Loucy (cell line): ENCODE data around the gene STK33.

Experiments used
- H2AFZ ChIP-seq: fragments of 200-600 bp; sonication (generic); 2 replicates; pipeline ENCODE4 v1.6.0; 2016; ENCODE audit warnings: antibody characterized with exemption, mild to moderate bottlenecking, low read length, moderate library complexity
- H3F3A ChIP-seq: fragments of 200-600 bp; 2 replicates; pipeline ENCODE4 v1.6.0; 2016; ENCODE audit warnings: antibody characterized with exemption, low read depth, mild to moderate bottlenecking
- H3K27me3 ChIP-seq: fragments of 200-600 bp; sonication (generic); 2 replicates; pipeline ENCODE4 v1.6.1; 2014; ENCODE audit warnings: low read length, mild to moderate bottlenecking; ENCODE audit not compliant: insufficient read depth, poor library complexity, severe bottlenecking
- H3K36me3 ChIP-seq: fragments of 200-600 bp; sonication (generic); 2 replicates; pipeline ENCODE4 v1.6.1; 2016; ENCODE audit warnings: low read length; ENCODE audit not compliant: insufficient read depth
- H3K4me1 ChIP-seq: fragments of 200-600 bp; sonication (generic); 2 replicates; pipeline ENCODE4 v1.5.1; 2014; ENCODE audit warnings: low read length, mild to moderate bottlenecking; ENCODE audit not compliant: insufficient read depth, poor library complexity, severe bottlenecking
- H3K4me2 ChIP-seq: fragments of 200-600 bp; sonication (generic); 2 replicates; pipeline ENCODE4 v1.6.0; 2014; ENCODE audit warnings: antibody characterized with exemption, low read length, low read depth, mild to moderate bottlenecking; ENCODE audit not compliant: poor library complexity, severe bottlenecking
- H3K4me3 ChIP-seq: fragments of 200-600 bp; sonication (generic); 2 replicates; pipeline ENCODE4 v1.5.1; 2014; ENCODE audit warnings: low read length, mild to moderate bottlenecking, mixed read lengths; ENCODE audit not compliant: poor library complexity, severe bottlenecking
- H3K79me2 ChIP-seq: fragments of 200-600 bp; sonication (generic); 2 replicates; pipeline ENCODE4 v1.6.1; 2014; ENCODE audit warnings: low read length; ENCODE audit not compliant: insufficient read depth
- H3K9ac ChIP-seq: fragments of 200-600 bp; sonication (generic); 2 replicates; pipeline ENCODE4 v1.6.0; 2014; ENCODE audit warnings: mild to moderate bottlenecking, low read depth, low read length, moderate library complexity; ENCODE audit not compliant: poor library complexity, severe bottlenecking
- H3K9me2 ChIP-seq: fragments of 200-600 bp; sonication (generic); replicated peaks from 2 replicates; pipeline ENCODE4 v1.6.1; 2016; ENCODE audit warnings: low read depth, low read length, mixed read lengths
- H3K9me3 ChIP-seq: fragments of 200-600 bp; sonication (generic); 2 replicates; pipeline ENCODE4 v1.6.1; 2014; ENCODE audit warnings: mild to moderate bottlenecking, antibody characterized with exemption, low read length, low read depth; ENCODE audit not compliant: insufficient read depth
- H4K20me1 ChIP-seq: fragments of 200-600 bp; sonication (generic); 2 replicates; pipeline ENCODE4 v1.6.0; 2014; ENCODE audit warnings: antibody characterized with exemption, low read length, mild to moderate bottlenecking; ENCODE audit not compliant: insufficient read depth, poor library complexity, severe bottlenecking
- EZH2phosphoT487 ChIP-seq: fragments of 200-600 bp; IDR thresholded peaks from 2 replicates; pipeline ENCODE4 v1.6.1; 2018; ENCODE audit warnings: antibody characterized with exemption, mild to moderate bottlenecking, moderate library complexity, borderline replicate concordance
- TF ChIP-seq, protein P1 (sequence below): fragments of 200-600 bp; sonication (generic); conservative IDR thresholded peaks from 2 replicates; pipeline ENCODE4 v1.5.1; 2014; ENCODE audit warnings: mild to moderate bottlenecking, antibody characterized with exemption, low read length

Gene STK33

DNA sequence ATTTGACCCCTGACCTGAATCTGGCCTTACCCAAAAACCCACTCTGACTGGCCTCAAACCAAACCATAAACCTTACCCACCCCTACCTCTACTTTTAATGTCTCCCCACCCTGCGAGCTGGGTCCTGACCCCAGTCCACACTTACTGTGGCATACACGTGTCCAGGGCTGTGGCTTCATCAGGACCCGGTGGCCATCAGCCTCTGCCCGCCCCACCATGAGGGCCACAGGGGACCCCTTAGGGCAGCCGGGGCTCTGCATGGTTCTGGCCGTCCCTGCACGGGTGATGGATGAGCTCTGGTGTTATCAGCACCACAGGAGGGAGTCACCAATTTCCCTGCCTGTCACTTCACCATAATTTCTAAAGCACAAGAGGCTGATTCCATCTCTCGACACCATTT is 242.8 kb downstream of the STK33 start:
- Histone ChIP-seq H3K4me2 (no peak overlapping the region), H3K36me3 (no peaks in the 10 kb centered on the region), H3K9me3 (no peaks in the 10 kb centered on the region), H2AFZ (no peak overlapping the region), H3K4me1 (peaks cover 7% of the 10 kb centered on the region), H3K27me3 (no peaks in the 10 kb centered on the region), H3K4me3 (no peak overlapping the region), H3K9me2 (no peaks in the 10 kb centered on the region), H4K20me1 (no peaks in the 10 kb centered on the region), H3K79me2 (no peaks in the 10 kb centered on the region), H3K9ac (no peak overlapping the region), H3F3A (no peaks in the 10 kb centered on the region)
- TF ChIP-seq EZH2phosphoT487 = no peak
- TF ChIP-seq, protein P1, sequence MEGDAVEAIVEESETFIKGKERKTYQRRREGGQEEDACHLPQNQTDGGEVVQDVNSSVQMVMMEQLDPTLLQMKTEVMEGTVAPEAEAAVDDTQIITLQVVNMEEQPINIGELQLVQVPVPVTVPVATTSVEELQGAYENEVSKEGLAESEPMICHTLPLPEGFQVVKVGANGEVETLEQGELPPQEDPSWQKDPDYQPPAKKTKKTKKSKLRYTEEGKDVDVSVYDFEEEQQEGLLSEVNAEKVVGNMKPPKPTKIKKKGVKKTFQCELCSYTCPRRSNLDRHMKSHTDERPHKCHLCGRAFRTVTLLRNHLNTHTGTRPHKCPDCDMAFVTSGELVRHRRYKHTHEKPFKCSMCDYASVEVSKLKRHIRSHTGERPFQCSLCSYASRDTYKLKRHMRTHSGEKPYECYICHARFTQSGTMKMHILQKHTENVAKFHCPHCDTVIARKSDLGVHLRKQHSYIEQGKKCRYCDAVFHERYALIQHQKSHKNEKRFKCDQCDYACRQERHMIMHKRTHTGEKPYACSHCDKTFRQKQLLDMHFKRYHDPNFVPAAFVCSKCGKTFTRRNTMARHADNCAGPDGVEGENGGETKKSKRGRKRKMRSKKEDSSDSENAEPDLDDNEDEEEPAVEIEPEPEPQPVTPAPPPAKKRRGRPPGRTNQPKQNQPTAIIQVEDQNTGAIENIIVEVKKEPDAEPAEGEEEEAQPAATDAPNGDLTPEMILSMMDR = no peak

DNA sequence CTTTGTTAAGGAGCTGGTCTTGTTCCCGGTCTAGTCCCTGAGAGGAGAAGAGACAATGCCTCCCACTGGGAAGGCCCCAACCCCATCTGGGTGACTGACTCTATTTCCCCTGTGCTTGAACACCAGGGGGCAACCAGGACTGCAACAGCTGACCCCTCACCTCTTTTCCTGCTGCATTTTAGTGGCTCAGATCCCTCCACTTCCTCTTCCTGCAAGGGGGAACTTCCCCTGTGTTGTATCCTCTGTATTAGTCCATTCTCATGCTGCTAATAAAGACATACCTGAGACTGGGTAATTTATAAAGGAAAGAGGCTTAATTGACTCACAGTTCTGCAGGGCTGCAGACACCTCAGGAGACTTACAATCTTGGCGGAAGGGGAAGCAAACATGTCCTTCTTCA is 246.1 kb downstream of the STK33 start:
- Histone ChIP-seq H2AFZ (no peak overlapping the region), H3K4me1 (peaks cover 3% of the 10 kb centered on the region), H3K27me3 (no peaks in the 10 kb centered on the region), H3F3A (no peaks in the 10 kb centered on the region), H3K9ac (no peak overlapping the region), H3K36me3 (no peaks in the 10 kb centered on the region), H3K4me2 (no peak overlapping the region), H3K4me3 (no peak overlapping the region), H3K9me3 (no peaks in the 10 kb centered on the region), H3K79me2 (no peaks in the 10 kb centered on the region), H3K9me2 (no peaks in the 10 kb centered on the region), H4K20me1 (no peaks in the 10 kb centered on the region)
- no peak for TF ChIP-seq EZH2phosphoT487
- TF ChIP-seq, protein P1 = no peak

DNA sequence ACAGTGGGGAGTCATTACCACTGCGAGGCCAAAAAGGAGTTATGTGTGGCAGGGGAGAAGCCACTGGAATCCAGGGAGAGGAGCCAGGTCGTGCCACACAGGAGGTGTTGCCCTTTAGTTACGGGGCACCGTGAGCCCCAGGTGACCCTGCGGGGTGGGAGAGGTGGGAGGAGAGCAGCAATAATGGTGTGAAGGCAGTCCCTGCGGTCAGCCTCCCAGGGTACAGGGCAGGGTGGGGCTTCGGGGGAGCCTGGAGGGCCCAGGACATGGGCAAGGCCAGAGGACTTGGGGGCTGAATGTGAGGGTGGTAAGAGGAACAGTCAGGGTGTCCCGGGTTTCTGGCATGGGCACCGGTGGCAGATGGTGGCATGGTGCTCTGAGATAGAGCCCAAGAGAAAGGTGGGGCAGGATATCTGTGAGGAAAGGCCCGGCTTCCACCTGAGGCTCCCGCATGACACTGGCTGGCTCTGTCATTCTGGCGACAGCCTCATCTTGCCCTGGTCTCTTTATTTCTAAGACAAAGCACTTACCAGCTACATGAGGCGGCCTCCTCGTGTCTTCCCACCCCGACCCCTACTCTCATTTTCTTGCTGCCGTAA is 247.8 kb downstream of the STK33 start:
- TF ChIP-seq, protein P1 = no peak
- no peak for TF ChIP-seq EZH2phosphoT487
- no peak overlapping the region for H3K9ac ChIP-seq

More for the DNA sequence above, 247.8 kb downstream of the STK33 start:
- no peaks in the 10 kb centered on the region for H3K27me3 ChIP-seq
- no peak overlapping the region for H3K4me3 ChIP-seq
- peaks cover 5% of the 10 kb centered on the region for H3K4me1 ChIP-seq
- no peaks in the 10 kb centered on the region for H3K36me3 ChIP-seq
- no peak overlapping the region for H3K4me2 ChIP-seq
- no peaks in the 10 kb centered on the region for H3F3A ChIP-seq
- H2AFZ ChIP-seq = no peak overlapping the region
- no peaks in the 10 kb centered on the region for H4K20me1 ChIP-seq
- H3K9me3 ChIP-seq = no peaks in the 10 kb centered on the region
- no peaks in the 10 kb centered on the region for H3K79me2 ChIP-seq
- H3K9me2 ChIP-seq = no peaks in the 10 kb centered on the region
